BE2C (cell line): Measurements from ENCODE around the gene SULT2B1.
"Not testable (repeated sequence)": the region's sequence is repeated elsewhere in the genome, so short reads cannot be mapped to it uniquely, and the experiment has no call there.

Source experiments
- DNase-seq: peaks from one replicate; pipeline ENCODE4 v3.0.0-alpha.2; 2020
- H3K27me3 ChIP-seq: fragments of 250-450 bp; sonication (Bioruptor Pico); 2 replicates; pipeline ENCODE4 v1.5.1; 2020; ENCODE audit warnings: mild to moderate bottlenecking
- H3K36me3 ChIP-seq: fragments of 250-450 bp; sonication (Bioruptor Pico); 2 replicates; pipeline ENCODE4 v1.5.1; 2020; ENCODE audit warnings: mild to moderate bottlenecking
- H3K4me1 ChIP-seq: fragments of 250-450 bp; sonication (Bioruptor Pico); 2 replicates; pipeline ENCODE4 v1.5.1; 2020
- H3K4me3 ChIP-seq: 2 replicates; pipeline ENCODE4 v1.5.1; 2011; ENCODE audit warnings: low read depth, low read length
- H3K9me3 ChIP-seq: fragments of 250-450 bp; sonication (Bioruptor Pico); 2 replicates; pipeline ENCODE4 v1.5.1; 2020
- CTCF ChIP-seq: IDR thresholded peaks from 2 replicates; pipeline ENCODE4 v1.5.1; 2012; ENCODE audit warnings: mild to moderate bottlenecking, low read depth, low read length

Gene SULT2B1

GRCh38 chr19:48575931-48576622 is 24.1 kb downstream of the SULT2B1 start:
- no peak for DNase-seq
- H3K27me3 ChIP-seq, result no peaks in the 10 kb centered on the region
- no peak for TF ChIP-seq CTCF

GRCh38 chr19:48577908-48578307 is 25.9 kb downstream of the SULT2B1 start:
- not testable (repeated sequence) for DNase-seq, H3K4me3 ChIP-seq, H3K27me3 ChIP-seq, H3K9me3 ChIP-seq, H3K36me3 ChIP-seq, H3K4me1 ChIP-seq

More at GRCh38 chr19:48575931-48576622, 24.1 kb downstream of the SULT2B1 start:
- Histone ChIP-seq H3K9me3 (no peaks in the 10 kb centered on the region), H3K36me3 (no peaks in the 10 kb centered on the region), H3K4me3 (no peak overlapping the region), H3K4me1 (no peaks in the 10 kb centered on the region; the same call in 1 of the 2 replicates)

GRCh38 chr19:48578891-48579290 is 26.9 kb downstream of the SULT2B1 start:
- Histone ChIP-seq H3K4me3 (no peak overlapping the region), H3K4me1 (no peaks in the 10 kb centered on the region; the same call in 1 of the 2 replicates), H3K9me3 (no peaks in the 10 kb centered on the region), H3K27me3 (no peaks in the 10 kb centered on the region), H3K36me3 (no peaks in the 10 kb centered on the region)
- no peak for DNase-seq
- no peak for TF ChIP-seq CTCF

- H3K4me1 ChIP-seq, result no peaks in the 10 kb centered on the region
- no peak for TF ChIP-seq CTCF
- no peak for DNase-seq
- no peaks in the 10 kb centered on the region for H3K9me3 ChIP-seq
- no peaks in the 10 kb centered on the region for H3K36me3 ChIP-seq
- no peaks in the 10 kb centered on the region for H3K27me3 ChIP-seq
- no peak overlapping the region for H3K4me3 ChIP-seq
Measured at GRCh38 chr19:48582168-48582567, 30.2 kb downstream of the SULT2B1 start.

- no peaks in the 10 kb centered on the region for H3K36me3 ChIP-seq
- H3K9me3 ChIP-seq, result no peaks in the 10 kb centered on the region
- no peak for TF ChIP-seq CTCF
- H3K4me3 ChIP-seq, result no peak overlapping the region
- no peaks in the 10 kb centered on the region for H3K4me1 ChIP-seq
- H3K27me3 ChIP-seq, result no peaks in the 10 kb centered on the region
- no peak for DNase-seq
Measured at GRCh38 chr19:48587387-48587786, 35.4 kb downstream of the SULT2B1 start.

GRCh38 chr19:48588670-48589401 is 36.9 kb downstream of the SULT2B1 start:
- H3K27me3 ChIP-seq, result no peaks in the 10 kb centered on the region
- DNase-seq, result peak; percentile 94
- peak; percentile 90 for TF ChIP-seq CTCF
- H3K4me1 ChIP-seq, result no peaks in the 10 kb centered on the region
- H3K4me3 ChIP-seq, result peak overlapping the region; percentile 47
- H3K9me3 ChIP-seq, result no peaks in the 10 kb centered on the region
- no peaks in the 10 kb centered on the region for H3K36me3 ChIP-seq
